HG03469 (cell line): ENCODE results near the gene DOC2B.
"Not testable (repeated sequence)": the region's sequence is repeated elsewhere in the genome, so short reads cannot be mapped to it uniquely, and the experiment has no call there.

Experiments used
- ATAC-seq: cut with Tn5 transposase; IDR thresholded peaks from one replicate; pipeline ENCODE4 v1.9.1; 2021; ENCODE audit warnings: mild to moderate bottlenecking, moderate library complexity, moderate number of reproducible peaks; ENCODE audit not compliant: unreplicated experiment

The DOC2B gene

DNA sequence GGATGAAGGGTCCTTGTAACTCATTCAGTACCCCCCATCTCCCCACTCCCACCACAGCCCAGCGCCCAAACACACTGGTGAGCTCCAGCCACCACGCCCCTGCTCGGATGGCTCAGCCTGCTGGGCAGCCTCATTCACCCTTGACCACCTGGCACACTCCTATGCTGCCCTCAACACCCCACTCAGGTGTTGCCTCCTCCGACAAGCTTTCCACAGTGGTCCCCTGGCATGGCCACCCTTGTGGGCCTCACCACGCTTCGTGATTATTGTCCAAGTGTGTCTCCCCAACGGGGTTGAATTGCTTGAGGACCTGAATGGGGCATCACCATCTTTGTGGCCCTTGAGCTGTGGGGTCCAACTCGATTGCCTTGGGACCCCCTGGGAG is 12.0 kb upstream of the DOC2B start:
- ATAC-seq: no peak

DNA sequence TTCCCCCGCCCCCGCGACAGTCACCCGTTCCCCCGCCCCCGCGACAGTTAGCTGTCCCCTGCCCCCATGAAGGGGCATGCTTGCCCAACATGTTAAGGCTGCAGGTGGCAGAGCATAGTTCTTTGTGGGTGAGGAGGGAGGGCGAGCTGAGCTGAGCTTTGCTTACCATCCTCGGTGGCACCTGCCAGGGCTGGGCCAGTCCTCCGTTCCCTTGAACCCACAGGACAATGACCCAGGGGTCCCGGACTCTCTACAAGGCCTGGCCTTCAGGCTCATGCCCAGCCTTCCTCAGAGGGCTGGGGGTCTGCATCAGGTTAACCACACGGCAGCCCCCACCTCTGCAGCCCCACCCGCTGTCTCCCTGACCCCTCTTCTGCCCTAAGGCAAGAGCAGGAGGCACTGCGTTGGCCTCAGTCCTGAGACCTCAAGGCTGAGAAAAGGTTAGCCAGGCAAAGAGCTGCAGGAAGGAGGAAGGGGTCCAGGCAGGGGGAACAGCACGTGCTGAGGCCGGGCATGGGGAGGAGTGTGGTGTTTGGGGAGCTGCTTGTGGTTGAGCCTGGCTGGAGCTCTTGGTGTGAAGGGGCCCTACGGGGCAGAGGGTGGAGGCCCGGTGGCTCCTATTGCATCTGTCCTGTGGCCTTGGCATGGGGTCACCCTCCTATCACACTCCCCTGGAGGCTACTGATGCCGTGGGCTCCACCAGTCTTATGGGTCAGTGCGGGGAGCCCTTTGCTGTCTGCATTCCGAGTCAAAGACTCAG is 11.4 kb upstream of the DOC2B start:
- no peak for ATAC-seq

DNA sequence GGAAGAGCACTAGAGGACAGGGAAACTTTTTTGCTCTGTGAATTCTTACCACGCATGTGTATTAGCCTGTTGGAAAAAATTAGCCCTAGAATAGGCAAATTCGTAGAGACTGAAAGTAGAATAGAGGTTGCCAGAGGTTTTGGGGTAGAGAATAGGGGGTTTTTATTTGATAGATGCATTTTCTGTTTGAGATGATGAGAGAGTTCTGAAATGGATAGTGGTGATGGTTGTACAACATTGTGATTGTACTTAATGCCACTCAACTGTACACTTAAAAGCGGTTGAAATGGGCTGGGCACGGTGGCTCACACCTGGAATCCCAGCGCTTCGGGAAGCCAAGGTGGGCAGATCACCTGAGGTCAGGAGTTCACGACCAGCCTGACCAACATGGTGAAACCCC is 8.0 kb upstream of the DOC2B start:
- ATAC-seq: no peak

DNA sequence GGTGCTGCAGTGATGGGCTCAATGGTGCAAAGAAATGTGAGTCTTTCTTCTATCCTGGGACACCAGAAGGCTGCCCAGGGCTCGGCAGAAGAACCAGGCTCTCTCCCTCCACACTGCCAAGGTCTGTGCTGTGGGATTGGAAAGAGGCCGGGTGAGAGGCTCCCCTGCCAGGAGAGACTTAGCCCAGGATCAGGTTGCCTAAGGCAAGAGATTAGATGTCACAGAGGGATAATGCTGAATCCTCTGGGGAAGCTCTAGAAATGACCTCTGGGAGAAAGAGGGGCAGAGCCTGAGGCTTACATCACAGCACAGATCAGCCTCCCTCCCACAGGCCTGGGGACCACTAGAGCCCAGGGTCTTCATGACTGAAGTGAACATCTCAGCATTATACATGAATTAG is 5.7 kb upstream of the DOC2B start:
- ATAC-seq: no peak

DNA sequence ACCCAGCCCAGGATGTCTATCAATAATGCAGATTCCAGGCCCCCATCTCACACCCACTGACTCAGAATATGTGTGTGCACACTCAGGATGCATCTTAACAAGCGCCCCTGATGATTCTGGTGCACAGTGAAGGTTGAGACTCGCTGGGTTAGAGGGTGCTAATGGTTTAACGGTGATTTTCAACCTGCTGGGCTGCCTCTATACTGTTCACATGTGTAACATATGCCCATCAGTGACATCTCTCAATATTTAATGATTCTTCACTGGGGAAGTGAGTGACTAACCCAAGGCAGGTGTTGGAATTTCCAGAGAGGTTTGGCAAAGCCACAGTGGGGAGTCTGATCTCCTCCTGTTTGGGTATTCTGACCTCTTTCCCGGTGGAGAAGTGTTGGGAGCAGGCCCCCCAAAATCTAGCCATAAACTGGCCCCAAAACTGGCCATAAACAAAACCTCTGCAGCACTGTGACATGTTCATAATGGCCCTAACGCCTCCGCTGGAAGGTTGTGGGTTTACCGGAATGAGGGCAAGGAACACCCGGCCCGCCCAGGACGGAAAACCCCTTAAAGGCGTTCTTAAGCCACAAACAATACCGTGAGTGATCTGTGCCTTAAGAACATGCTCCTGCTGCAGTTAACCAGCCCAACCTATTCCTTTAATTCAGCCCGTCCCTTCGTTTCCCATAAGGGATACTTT is 4.1 kb upstream of the DOC2B start:
- ATAC-seq: no peak

DNA sequence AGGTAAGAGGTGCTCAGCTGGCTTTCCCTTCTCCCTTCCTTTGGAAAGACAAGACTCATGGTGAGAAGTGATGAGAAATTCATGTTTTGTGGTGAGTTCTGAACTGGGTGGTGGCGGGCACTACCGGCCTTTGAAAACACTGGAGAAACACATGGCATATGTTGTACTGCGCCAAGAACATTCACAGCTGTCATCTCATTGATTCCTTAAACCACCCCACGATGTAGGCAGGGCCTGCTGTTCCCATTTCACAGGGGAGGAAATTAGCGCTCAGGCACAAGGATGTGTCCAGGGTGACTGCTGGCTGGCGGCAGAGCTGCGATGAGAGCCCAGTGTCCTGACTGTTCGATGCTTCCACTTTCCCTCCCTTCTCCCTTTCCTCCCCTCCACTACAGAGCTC is 1.6 kb upstream of the DOC2B start:
- no peak for ATAC-seq

DNA sequence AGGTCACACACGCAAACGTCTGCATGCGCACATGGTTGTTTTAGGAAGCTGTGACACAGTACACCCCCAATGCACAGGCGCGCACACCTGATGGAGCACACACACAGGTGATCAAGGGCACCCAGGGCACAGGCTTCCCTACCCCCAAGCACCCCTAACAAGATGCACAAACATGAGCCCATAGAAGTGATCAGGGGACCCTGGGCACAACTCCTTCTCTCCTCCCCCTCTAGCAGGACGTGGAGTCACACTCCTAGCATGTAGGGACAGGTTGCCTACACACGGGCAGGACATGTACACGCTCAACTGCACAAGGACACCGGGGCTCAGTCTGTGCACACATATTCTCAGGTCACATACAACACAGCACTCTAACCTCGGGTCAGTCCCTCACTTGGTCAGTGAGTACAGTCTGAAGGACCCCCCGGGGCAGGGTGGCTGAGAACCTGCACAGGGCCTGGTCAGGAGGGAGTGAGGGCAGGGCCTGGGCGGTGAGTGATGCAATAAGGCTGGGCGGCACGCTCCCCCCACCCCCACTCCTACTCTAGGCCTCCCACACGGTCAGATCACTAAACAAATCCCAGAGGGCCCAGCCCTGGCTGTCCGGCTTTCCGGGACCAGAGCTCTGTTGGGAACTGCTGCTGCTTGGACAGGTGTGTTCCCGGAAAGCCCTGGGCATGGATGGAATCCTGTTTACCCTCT is 751 bp upstream of the DOC2B start:
- ATAC-seq: no peak

DNA sequence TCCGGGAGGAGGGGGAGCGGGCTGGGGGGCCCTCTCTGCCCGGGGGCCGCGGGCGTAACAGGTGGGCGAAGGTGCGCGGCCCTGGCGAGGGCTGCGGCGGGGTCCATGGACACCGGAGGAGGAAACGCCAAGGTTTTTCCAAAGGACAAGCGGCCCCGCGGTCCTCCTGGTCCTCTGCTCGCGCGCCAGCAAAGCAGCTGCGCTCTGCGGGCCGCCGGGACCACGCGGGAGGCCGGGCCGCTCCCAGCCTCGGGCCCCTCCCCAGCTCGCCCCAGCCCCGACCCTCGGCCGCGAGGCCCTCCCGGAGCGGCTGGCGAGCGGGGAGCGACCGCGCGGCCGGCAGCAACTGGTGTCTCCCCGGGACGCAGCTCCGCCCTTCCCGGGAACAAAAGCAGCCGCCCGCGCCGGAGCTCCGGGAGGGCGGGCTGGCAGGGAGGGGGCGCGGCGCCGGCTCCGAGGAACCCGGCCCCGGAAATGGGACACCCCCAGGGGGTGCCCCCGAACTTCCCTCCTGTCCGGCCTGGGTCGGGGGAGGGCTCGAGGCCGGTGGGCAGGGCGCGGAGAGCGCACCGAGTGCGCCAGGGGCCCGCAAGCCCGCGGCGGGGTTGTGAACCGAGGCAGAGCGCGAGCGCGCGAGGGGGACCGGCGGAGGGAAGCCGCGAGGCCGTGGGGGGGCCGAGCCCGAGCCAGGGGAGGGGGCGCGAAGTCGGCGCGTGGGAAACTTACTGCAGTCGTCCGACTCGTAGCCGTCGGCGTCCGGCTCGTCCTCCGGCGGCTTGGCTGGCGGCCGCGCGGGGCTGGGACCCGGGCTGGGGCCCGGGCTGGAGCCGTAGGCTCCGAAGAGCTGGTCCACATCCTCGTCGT is 837 bp downstream of the DOC2B start:
- no peak for ATAC-seq

DNA sequence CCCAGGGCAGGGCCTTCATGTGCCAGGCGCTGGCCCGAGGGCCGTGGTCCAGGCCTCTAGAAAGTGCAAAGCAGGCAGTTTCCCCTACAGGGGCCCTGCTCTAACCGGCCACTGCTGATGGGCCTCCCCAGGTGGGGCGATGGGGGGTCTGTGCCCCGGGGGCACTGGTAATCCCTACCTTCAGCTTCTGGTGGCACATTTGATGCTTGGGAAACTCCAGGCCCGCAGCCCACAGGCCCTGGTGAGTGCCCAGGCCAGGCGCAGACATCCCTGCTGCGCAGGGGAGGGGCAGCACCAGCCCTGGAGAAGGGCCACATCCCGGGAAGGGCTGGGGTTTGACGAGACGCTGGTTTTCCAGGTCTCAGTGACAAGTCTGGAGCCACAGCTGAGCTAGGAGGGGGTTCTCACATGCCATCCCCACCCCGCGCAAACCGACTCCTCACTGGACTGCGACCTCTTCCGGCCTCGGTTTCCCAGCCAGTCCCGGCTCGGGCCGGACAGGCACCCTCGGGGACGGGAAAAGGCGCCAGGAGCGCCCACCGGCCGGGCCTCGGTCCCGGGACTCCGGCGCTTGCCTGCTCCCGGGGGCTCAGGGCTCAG is 1.6 kb downstream of the DOC2B start:
- no peak for ATAC-seq

DNA sequence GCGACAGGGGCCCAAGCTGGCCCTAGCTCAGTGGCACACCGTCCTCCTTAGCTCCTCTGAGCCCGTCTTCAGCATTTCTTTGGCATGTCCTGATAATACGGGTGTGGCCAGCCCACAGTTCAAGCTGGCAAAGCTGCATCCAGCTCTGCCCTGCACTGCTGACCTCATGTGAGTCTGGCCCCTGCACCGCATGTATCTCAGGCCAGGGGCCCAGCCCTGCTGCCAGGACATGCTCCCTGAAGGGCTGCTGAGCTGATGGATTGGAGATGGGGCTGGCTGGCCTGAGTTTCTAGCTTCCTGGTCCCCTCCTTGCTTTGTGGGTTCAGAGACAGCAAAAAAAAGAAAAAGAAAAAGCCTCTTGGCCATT is 2.4 kb downstream of the DOC2B start:
- no peak for ATAC-seq

DNA sequence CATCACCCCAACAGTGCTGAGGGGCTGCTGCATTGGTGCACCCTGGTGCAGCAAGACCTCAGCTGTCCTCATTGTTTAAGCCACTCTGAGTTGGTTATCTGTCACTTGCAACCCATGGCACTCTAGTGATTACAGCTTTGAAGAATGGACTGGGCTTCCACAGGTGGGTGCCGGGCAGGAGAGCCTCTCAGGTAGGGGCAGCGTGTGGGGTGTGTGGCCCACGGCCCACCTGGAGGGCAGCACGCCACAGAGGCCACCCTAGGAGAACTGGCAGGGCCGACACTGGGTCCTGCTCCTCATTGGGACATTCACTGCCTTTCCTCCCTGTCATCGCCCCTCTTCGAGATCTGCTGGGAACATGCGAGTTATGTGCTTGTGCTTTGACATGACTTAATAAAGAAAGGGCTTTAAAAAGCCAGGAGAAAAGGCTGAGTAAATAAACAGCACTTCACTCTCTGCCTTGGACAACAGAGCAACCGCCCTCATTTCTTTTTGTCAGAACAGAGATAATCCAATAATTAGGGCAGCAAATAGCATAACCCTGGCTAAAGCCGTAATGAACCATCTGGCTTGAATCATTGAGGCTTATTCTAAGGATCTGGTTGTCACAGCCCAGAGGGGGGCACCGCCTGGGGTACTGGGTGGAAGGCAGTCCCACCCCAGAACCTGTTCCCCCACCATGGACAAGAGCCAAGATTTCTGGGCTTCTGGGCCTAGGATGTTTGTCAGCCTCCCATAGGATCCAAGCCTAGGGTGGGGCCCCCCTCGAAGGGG is 3.0 kb downstream of the DOC2B start:
- no peak for ATAC-seq

DNA sequence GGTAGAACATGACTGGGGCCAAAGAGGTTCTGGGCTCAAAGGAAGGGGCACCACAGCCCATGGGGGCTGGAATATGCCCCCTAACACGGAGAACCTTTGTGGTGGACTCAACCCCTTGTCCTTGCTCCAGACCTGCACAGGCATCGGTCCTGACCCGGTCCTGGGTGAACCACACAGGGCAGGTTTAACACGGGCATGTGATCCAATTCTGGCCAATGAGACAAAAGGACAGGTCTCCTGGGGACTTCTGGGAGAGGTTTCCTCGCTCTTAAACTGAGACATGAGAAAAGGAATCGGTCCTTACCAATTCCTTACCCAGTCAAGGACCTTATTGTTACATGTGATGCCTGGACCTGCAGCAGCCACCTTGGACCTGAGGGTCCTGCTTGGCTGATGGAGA is 3.7 kb downstream of the DOC2B start:
- ATAC-seq: no peak

DNA sequence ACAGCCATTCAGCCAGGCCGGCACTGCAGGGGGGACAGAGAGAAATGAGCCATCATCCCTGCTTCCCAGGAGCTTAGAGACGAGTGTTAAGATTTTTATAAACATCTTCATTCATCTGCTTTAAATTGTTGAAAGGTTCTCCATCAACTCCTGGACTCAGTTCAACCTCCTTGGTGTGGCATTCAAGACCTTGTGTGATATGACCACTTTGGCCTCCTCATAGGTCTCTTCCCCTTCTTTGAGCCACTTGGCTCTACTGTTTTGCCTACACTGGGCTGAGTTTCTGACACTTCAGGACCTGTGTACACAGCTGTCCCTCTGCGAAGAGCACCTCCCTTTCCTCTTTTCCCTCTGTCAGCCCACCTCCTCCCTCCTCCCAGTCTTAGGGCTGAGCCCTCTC is 4.3 kb downstream of the DOC2B start:
- ATAC-seq: no peak

DNA sequence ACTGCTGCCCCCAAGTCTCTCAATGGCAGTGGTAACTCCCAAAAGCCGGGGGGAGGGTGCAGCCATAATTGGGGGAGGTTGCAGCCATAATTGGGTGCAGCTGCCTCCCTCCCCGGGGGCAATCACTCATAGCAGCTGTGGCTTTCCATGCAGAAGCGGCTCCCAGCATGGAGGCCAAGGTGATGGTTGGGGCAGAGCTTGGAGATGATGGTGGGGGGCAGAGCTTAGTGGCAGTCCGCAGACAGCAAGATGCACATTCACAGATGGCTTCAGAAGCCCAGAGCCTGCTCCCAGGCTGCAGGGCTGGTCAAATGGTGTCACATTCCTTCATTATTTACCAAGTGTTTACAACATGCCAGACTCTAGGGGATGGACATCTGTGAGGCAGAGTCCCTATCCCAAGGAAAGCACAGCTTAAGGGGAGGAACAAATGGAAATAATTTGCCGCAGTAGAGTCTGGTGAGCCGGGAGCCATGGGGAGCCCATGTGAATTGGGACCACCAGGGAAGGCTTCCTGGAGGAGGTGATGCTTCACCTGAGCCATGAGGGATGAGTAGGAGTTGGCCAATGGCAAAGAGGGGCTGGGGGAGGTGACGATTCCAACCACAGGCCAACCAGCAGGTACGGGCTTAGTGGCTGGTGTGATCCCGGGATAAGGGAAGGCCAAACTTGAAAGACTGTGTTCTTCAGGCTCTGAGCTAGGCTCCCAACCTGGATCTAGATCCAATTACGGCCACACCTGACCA is 8.1 kb downstream of the DOC2B start:
- ATAC-seq: no peak

DNA sequence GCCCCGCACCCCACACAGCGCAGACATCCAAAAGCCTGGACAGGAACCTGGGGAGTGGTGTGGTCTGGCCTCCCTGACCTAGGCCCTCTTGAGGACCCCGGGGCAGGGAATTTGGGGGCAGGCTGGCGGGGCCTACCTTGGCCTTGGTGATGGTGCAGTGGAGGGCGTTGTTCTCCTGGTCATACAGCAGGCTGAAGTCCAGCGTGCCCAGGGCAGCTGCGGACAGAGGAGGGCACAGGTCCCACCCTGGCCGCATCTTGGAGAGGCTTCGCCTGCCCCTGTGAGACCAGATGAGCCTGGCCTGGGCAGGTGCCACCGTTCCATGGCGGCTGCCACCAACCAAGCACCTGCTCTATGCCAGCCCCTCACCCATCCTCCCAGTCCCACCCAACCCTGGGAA is 9.0 kb downstream of the DOC2B start:
- ATAC-seq: no peak

DNA sequence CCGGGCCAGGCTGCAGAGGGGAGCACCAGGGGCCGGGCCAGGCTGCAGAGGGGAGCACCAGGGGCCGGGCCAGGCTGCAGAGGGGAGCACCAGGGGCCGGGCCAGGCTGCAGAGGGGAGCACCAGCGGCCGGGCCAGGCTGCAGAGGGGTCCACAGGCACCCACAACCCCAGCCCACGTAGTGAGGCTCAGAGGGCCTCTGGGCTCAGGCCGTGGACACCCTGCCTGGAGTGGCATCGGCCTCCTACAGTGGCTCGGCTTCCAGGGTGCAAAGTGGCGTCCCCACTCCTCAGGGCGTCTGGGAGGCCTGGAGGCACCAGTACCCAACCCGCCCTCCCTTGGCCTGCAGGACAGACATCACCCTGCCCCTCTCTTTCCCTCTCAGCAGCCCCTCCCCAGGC is 9.6 kb downstream of the DOC2B start:
- no peak for ATAC-seq

DNA sequence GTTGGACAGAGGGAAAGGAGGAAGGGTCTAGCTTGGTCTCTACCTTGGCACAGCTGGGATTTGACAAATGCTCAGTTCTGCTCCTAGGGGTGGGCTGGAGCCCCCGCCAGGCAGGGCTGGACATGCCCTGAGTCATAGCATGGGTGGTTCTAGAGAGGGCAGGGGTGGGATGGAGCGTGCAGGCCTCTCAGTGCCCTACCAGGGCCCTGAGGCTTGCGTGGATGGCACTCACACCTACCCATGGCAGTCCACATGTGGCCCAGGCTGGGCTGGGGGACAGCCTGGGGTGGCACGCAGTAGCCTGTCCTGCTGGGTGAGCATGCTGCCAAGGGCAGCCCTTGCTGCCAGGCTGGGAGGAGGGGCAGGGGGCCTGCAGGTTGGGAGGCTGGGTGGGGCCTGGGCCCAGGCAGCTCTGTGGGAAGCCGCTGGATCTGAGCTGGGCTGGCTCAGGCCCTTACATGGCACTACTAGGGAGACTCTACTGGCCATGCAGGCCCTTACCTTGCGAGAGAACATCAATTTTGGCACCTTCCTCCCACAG is 11.2 kb downstream of the DOC2B start:
- no peak for ATAC-seq

DNA sequence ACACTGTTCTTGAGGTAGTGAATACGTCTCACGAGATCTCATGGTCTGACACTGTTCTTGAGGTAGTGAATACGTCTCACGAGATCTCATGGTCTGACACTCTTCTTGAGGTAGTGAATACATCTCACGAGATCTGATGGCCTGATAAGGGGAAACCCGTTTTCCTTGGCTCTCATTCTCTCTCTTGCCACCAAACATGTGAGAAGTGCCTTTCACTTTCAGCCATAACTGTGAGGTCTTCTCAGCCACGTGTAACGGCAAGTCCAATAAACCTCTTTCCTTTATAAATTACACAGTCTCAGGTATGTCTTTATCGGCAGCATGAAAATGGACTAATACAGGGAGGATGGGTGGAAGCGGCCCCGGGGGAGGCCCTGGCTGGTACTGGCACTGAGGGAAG is 12.8 kb downstream of the DOC2B start:
- ATAC-seq: not testable (repeated sequence)

DNA sequence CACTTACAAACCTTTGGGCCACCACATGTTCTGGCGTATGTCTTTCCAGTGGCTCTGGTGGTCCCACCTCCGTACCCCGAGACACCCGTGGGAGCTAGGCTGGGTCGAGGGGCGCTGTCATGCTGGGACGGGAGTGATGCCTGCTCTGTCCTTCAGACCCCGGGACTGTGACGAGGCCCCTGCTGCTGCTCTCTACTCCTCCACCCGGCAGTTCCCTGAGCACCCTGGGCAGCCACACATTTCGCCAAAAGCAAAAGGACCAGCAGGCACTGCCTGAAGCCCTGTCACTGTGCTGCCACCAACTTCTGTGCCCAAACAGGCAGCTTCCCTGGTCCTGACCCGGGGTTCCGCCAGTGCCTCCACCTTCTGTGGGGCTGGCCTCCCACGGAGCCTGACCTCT is 15.5 kb downstream of the DOC2B start:
- ATAC-seq: no peak
